Neural cell (in vitro differentiated cells): Measurements from ENCODE around the gene CYP4X1. TPM values are rescaled to one million over a fixed set of nuclear protein-coding genes. Genes with fewer than 3 reads are reported as not detected.

ENCODE experiments used
- H2AFZ ChIP-seq: fragments of 200-600, 300-800 bp; sonication (generic), shearing (Covaris generic); 2 replicates; pipeline ENCODE4 v1.6.0; 2014; ENCODE audit warnings: low read depth, mild to moderate bottlenecking, antibody characterized with exemption, low read length, moderate library complexity
- H3F3A ChIP-seq: fragments of 200-600 bp; shearing (Covaris generic); 2 replicates; pipeline ENCODE4 v1.6.1; 2016; ENCODE audit warnings: mild to moderate bottlenecking, moderate library complexity, mixed read lengths, antibody characterized with exemption, low read length; ENCODE audit not compliant: insufficient read depth, poor library complexity, severe bottlenecking
- H3K27ac ChIP-seq: fragments of 200-600, 300-800 bp; sonication (generic), shearing (Covaris generic); 2 replicates; pipeline ENCODE4 v1.5.1; 2014; ENCODE audit warnings: mild to moderate bottlenecking, low read length, moderate library complexity
- H3K27me3 ChIP-seq: fragments of 300-800, 200-600 bp; sonication (generic), shearing (Covaris generic); 2 replicates; pipeline ENCODE4 v1.6.0; 2014; ENCODE audit warnings: mild to moderate bottlenecking, low read depth, low read length, moderate library complexity; ENCODE audit not compliant: insufficient read depth
- H3K36me3 ChIP-seq: fragments of 300-800, 200-600 bp; sonication (generic), shearing (Covaris generic); 2 replicates; pipeline ENCODE4 v1.5.1; 2014; ENCODE audit warnings: mild to moderate bottlenecking, antibody characterized with exemption, low read length, moderate library complexity; ENCODE audit not compliant: insufficient read depth
- H3K4me2 ChIP-seq: fragments of 300-800, 200-600 bp; sonication (generic), shearing (Covaris generic); 2 replicates; pipeline ENCODE4 v1.6.0; 2014; ENCODE audit warnings: mild to moderate bottlenecking, low read length
- H3K4me3 ChIP-seq: fragments of 300-800, 200-600 bp; sonication (generic), shearing (Covaris generic); 2 replicates; pipeline ENCODE4 v1.5.1; 2014; ENCODE audit warnings: mild to moderate bottlenecking, low read length, moderate library complexity
- H3K79me2 ChIP-seq: fragments of 200-600 bp; shearing (Covaris generic); replicated peaks from 2 replicates; pipeline ENCODE4 v1.6.0; 2014; ENCODE audit warnings: mild to moderate bottlenecking, low read length, moderate library complexity; ENCODE audit not compliant: insufficient read depth
- H3K9ac ChIP-seq: fragments of 300-800, 200-600 bp; sonication (generic), shearing (Covaris generic); 2 replicates; pipeline ENCODE4 v1.6.1; 2016; ENCODE audit warnings: mild to moderate bottlenecking, low read length, mixed read lengths
- H3K9me2 ChIP-seq: fragments of 200-600 bp; shearing (Covaris generic); 2 replicates; pipeline ENCODE4 v1.6.1; 2016; ENCODE audit warnings: mild to moderate bottlenecking, low read length, mixed read lengths; ENCODE audit not compliant: insufficient read depth
- H3K9me3 ChIP-seq: fragments of 200-600, 300-800 bp; sonication (generic), shearing (Covaris generic); 2 replicates; pipeline ENCODE4 v1.6.1; 2016; ENCODE audit warnings: mild to moderate bottlenecking, mixed run types, low read length, moderate library complexity, mixed read lengths
- H4K20me1 ChIP-seq: fragments of 200-600 bp; shearing (Covaris generic); 2 replicates; pipeline ENCODE4 v1.6.1; 2016; ENCODE audit warnings: mild to moderate bottlenecking, mixed run types; ENCODE audit not compliant: insufficient read depth
- EP300 ChIP-seq: fragments of 450-650 bp; conservative IDR thresholded peaks from 2 replicates; pipeline ENCODE4 v1.6.1; 2014; ENCODE audit warnings: antibody characterized with exemption, mild to moderate bottlenecking, moderate library complexity; ENCODE audit not compliant: poor library complexity, severe bottlenecking
- EZH2 ChIP-seq: fragments of 200-600, 300-800 bp; shearing (Covaris generic), sonication (generic); IDR thresholded peaks from 2 replicates; pipeline ENCODE4 v1.6.1; 2014; ENCODE audit warnings: antibody characterized with exemption, low read length, borderline replicate concordance, mild to moderate bottlenecking; ENCODE audit not compliant: insufficient read depth, poor library complexity, severe bottlenecking
- MXI1 ChIP-seq: fragments of 450-650 bp; conservative IDR thresholded peaks from 2 replicates; pipeline ENCODE4 v1.6.1; 2014; ENCODE audit warnings: antibody characterized with exemption, mild to moderate bottlenecking; ENCODE audit not compliant: poor library complexity, severe bottlenecking
- POLR2AphosphoS5 ChIP-seq: IDR thresholded peaks from 2 replicates; pipeline ENCODE4 v1.6.1; 2012
- RAD21 ChIP-seq: fragments of 450-650 bp; conservative IDR thresholded peaks from 2 replicates; pipeline ENCODE4 v1.6.1; 2014; ENCODE audit warnings: antibody characterized with exemption, mild to moderate bottlenecking, moderate library complexity
- REST ChIP-seq: IDR thresholded peaks from 2 replicates; pipeline ENCODE4 v1.6.1; 2012; ENCODE audit warnings: borderline replicate concordance
- SMC3 ChIP-seq: fragments of 450-650 bp; conservative IDR thresholded peaks from 2 replicates; pipeline ENCODE4 v1.6.1; 2014; ENCODE audit warnings: antibody characterized with exemption, mild to moderate bottlenecking, moderate library complexity; ENCODE audit not compliant: poor library complexity
- TAF1 ChIP-seq: IDR thresholded peaks from 2 replicates; pipeline ENCODE4 v1.6.1; 2012; ENCODE audit warnings: low read depth
- polyA plus RNA-seq: library from polyadenylated mRNA; depleted of rRNA; stranded (reverse); fragments of >200 nt; gene quantifications from 2 replicates; pipeline ENCODE4 v1.2.3, GENCODE V29; 2014
- TF ChIP-seq, protein P1 (sequence below): fragments of 450-650 bp; IDR thresholded peaks from 2 replicates; pipeline ENCODE4 v1.5.1; 2014; ENCODE audit warnings: antibody characterized with exemption, mild to moderate bottlenecking, moderate library complexity; ENCODE audit not compliant: poor library complexity, severe bottlenecking

CYP4X1 gene
- polyA plus RNA-seq, 1 donor from 2014 or later: 20.7 TPM

GRCh38 chr1:47021070-47021469 lies 2.4 kb upstream of the CYP4X1 start:
- Histone ChIP-seq H3F3A (peaks cover 3% of the 10 kb centered on the region), H3K9me3 (no peaks in the 10 kb centered on the region), H3K27ac (no peak overlapping the region), H3K79me2 (no peaks in the 10 kb centered on the region), H2AFZ (no peak overlapping the region), H3K9me2 (no peaks in the 10 kb centered on the region), H4K20me1 (no peaks in the 10 kb centered on the region), H3K27me3 (no peaks in the 10 kb centered on the region), H3K9ac (no peak overlapping the region), H3K4me2 (no peak overlapping the region), H3K36me3 (no peaks in the 10 kb centered on the region), H3K4me3 (no peak overlapping the region)
- TF ChIP-seq RAD21 (no peak), POLR2AphosphoS5 (no peak)

- H3K27me3 ChIP-seq: no peaks in the 10 kb centered on the region
- H3K9me2 ChIP-seq: no peaks in the 10 kb centered on the region
- H3F3A ChIP-seq: peaks cover 3% of the 10 kb centered on the region
- H3K9me3 ChIP-seq: no peaks in the 10 kb centered on the region
- H4K20me1 ChIP-seq: no peaks in the 10 kb centered on the region
- H3K36me3 ChIP-seq: no peaks in the 10 kb centered on the region
- no peaks in the 10 kb centered on the region for H3K79me2 ChIP-seq
- H3K4me3 ChIP-seq: peak overlapping the region; percentile 86
- H3K9ac ChIP-seq: peak overlapping the region; percentile 80
- H2AFZ ChIP-seq: peak overlapping the region; percentile 96
- H3K27ac ChIP-seq: peak overlapping the region; percentile 68
- TF ChIP-seq, protein P1, sequence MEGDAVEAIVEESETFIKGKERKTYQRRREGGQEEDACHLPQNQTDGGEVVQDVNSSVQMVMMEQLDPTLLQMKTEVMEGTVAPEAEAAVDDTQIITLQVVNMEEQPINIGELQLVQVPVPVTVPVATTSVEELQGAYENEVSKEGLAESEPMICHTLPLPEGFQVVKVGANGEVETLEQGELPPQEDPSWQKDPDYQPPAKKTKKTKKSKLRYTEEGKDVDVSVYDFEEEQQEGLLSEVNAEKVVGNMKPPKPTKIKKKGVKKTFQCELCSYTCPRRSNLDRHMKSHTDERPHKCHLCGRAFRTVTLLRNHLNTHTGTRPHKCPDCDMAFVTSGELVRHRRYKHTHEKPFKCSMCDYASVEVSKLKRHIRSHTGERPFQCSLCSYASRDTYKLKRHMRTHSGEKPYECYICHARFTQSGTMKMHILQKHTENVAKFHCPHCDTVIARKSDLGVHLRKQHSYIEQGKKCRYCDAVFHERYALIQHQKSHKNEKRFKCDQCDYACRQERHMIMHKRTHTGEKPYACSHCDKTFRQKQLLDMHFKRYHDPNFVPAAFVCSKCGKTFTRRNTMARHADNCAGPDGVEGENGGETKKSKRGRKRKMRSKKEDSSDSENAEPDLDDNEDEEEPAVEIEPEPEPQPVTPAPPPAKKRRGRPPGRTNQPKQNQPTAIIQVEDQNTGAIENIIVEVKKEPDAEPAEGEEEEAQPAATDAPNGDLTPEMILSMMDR: no peak
- TF ChIP-seq POLR2AphosphoS5: no peak
- TF ChIP-seq EP300: no peak
- TF ChIP-seq TAF1: no peak
- TF ChIP-seq MXI1: no peak
- TF ChIP-seq RAD21: no peak
- no peak for TF ChIP-seq SMC3
- H3K4me2 ChIP-seq: peak overlapping the region; percentile 91
Observed at GRCh38 chr1:47024141-47024801, 802 bp downstream of the CYP4X1 start.

GRCh38 chr1:47030170-47030805 lies 6.8 kb downstream of the CYP4X1 start:
- Histone ChIP-seq H3K79me2 (no peaks in the 10 kb centered on the region), H3K4me2 (no peak overlapping the region), H3K9ac (no peak overlapping the region), H3K27me3 (no peaks in the 10 kb centered on the region), H3K9me3 (no peaks in the 10 kb centered on the region), H3K36me3 (no peaks in the 10 kb centered on the region), H3K27ac (no peak overlapping the region), H3K4me3 (no peak overlapping the region), H3F3A (no peaks in the 10 kb centered on the region), H2AFZ (no peak overlapping the region), H3K9me2 (no peaks in the 10 kb centered on the region), H4K20me1 (no peaks in the 10 kb centered on the region)
- TF ChIP-seq RAD21 (no peak), EZH2 (no peak), POLR2AphosphoS5 (no peak), REST (no peak), TAF1 (no peak), SMC3 (no peak), EP300 (no peak), MXI1 (no peak)
- TF ChIP-seq, protein P1: no peak
